NCI-H82 treated with DMSO at 0.1 percent for 48 hours (cell line): ENCODE data around the gene MAD1L1.

ENCODE experiments used
- DNase-seq: peaks from one replicate; lab custom pipeline; 2025; ENCODE audit not compliant: unreplicated experiment; lab: John Stamatoyannopoulos, UW

MAD1L1 gene

GRCh38 chr7:2258661-2259365 lies 26.1 kb upstream of the MAD1L1 start:
- DNase-seq = no peak

GRCh38 chr7:2257651-2258050 lies 24.9 kb upstream of the MAD1L1 start:
- no peak for DNase-seq

GRCh38 chr7:2257046-2257551 lies 24.4 kb upstream of the MAD1L1 start:
- DNase-seq = no peak

GRCh38 chr7:2256306-2257045 lies 23.7 kb upstream of the MAD1L1 start:
- DNase-seq = no peak

- DNase-seq = no peak
Measured at GRCh38 chr7:2255145-2256139, 22.7 kb upstream of the MAD1L1 start.

GRCh38 chr7:2254429-2255144 lies 21.8 kb upstream of the MAD1L1 start:
- DNase-seq = no peak

GRCh38 chr7:2253525-2254244 lies 20.9 kb upstream of the MAD1L1 start:
- DNase-seq = peak; percentile 20

- DNase-seq = no peak
Measured at GRCh38 chr7:2253021-2253420, 20.3 kb upstream of the MAD1L1 start.

GRCh38 chr7:2251841-2252771 lies 19.4 kb upstream of the MAD1L1 start:
- DNase-seq = no peak

- no peak for DNase-seq
Measured at GRCh38 chr7:2251381-2251780, 18.6 kb upstream of the MAD1L1 start.

- DNase-seq = no peak
Measured at GRCh38 chr7:2249744-2250323, 17.1 kb upstream of the MAD1L1 start.

GRCh38 chr7:2248984-2249694 lies 16.4 kb upstream of the MAD1L1 start:
- DNase-seq = no peak

GRCh38 chr7:2247141-2247995 lies 14.6 kb upstream of the MAD1L1 start:
- DNase-seq = peak; percentile 31

GRCh38 chr7:2245883-2246675 lies 13.3 kb upstream of the MAD1L1 start:
- DNase-seq = no peak

- DNase-seq = no peak
Measured at GRCh38 chr7:2244404-2244995, 11.8 kb upstream of the MAD1L1 start.

GRCh38 chr7:2243458-2243857 lies 10.7 kb upstream of the MAD1L1 start:
- DNase-seq = no peak
